ENCODE results near the gene SNX1. TPM values are rescaled to one million over a fixed set of nuclear protein-coding genes. Genes with fewer than 3 reads are reported as not detected.

The SNX1 gene
- polyA plus RNA-seq, 1 donor, result 93.6 TPM

DNA sequence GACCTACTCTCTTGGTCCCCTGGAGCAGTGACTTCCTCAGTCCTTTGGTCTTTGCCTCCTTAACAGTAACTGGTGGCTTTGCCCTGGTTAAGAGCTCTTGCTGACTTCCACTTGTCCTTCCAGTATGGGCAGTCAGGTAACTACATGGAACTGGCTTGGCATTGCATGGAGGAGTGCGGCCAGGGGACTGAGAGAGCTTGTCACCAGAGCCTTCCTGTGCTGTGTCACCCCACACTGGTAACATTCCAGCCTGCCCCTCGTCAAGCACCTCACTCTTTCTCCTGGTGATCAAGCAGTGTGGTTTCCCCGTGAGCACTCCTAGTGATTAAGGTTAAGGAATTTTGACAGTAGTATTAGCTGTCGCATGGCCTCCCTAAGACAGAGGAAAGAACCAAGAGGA is 36.4 kb downstream of the SNX1 start:
- H3K36me3 ChIP-seq (ENCODE audit: control insufficient read depth, insufficient read depth, low read length), result peaks cover 87% of the 10 kb centered on the region
- no CpG with 5 or more reads among the region's 4 CpGs for WGBS (ENCODE audit: insufficient coverage, low lambda C conversion rate)
- H3K27me3 ChIP-seq (ENCODE audit: control insufficient read depth, insufficient read depth, low read length), result no peaks in the 10 kb centered on the region
- H3K4me3 ChIP-seq (ENCODE audit: low read length), result no peak overlapping the region
- DNase-seq, result no peak
- H3K4me1 ChIP-seq (ENCODE audit: control insufficient read depth, insufficient read depth, low read length), result no peaks in the 10 kb centered on the region
- no peak overlapping the region for H3K27ac ChIP-seq (ENCODE audit: low read length)
- H3K9me3 ChIP-seq (ENCODE audit: control insufficient read depth, low read depth, low read length), result no peaks in the 10 kb centered on the region

DNA sequence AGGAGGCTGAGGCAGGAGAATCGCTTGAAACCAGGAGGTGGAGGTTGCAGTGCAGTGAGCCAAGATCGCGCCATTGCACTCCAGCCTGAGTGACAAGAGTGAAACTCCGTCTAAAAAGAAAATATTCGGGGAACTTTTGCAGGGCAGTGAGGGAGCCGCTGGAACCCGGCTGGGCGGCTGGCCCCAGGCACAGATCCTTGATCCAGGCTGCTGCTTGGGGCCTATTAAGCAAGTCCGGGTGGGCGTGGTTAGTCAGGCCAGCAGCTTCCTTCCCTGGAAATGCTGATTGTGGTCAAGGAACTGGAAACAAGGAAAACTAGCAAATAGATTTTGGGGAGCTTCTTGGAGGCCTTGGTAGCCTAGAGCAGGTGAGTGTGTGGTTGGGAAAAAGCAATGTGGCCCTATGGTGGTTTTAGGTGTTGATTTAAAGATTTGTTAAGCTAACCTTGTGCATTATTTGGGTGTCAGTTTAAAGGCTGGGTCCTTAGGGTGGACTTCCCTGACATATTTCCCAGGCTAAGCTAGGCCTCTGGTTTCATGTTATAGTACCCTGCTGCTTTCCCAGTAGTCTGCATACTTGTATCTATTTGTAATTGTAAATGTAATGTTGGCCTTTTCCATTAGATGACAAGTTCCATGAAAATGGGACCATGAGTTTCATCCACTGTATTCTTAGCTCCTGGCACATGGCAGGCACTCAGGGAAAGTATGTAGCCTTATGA is 38.0 kb downstream of the SNX1 start:
- Histone ChIP-seq H3K36me3 (ENCODE audit: control insufficient read depth, insufficient read depth, low read length) (peaks cover 90% of the 10 kb centered on the region), H3K4me3 (ENCODE audit: low read length) (no peak overlapping the region), H3K9me3 (ENCODE audit: control insufficient read depth, low read depth, low read length) (no peaks in the 10 kb centered on the region), H3K27ac (ENCODE audit: low read length) (no peak overlapping the region), H3K27me3 (ENCODE audit: control insufficient read depth, insufficient read depth, low read length) (no peaks in the 10 kb centered on the region), H3K4me1 (ENCODE audit: control insufficient read depth, insufficient read depth, low read length) (no peaks in the 10 kb centered on the region)
- no peak for DNase-seq
- no CpG with 5 or more reads among the region's 10 CpGs for WGBS (ENCODE audit: insufficient coverage, low lambda C conversion rate)

DNA sequence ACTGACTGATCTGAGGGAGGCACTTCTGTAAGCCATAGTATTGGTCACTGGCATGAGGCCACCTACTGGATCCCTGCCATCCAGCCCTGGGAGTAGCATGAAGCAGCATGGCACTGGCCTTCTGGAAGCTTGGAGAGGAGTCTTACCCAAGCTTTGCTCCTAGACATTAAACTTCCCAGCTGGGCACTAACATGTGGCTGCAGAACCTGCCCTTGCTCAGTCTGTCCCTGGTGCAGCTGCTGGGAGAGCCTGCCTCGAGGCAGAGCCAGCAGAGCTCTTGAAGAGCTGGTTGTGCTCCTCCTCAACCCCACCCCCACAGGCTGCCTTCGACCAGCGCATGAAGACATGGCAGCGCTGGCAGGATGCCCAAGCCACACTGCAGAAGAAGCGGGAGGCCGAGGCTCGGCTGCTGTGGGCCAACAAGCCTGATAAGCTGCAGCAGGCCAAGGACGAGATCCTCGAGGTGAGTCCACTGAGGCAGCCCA is 38.6 kb downstream of the SNX1 start:
- Histone ChIP-seq H3K27me3 (ENCODE audit: control insufficient read depth, insufficient read depth, low read length) (no peaks in the 10 kb centered on the region), H3K27ac (ENCODE audit: low read length) (no peak overlapping the region), H3K4me3 (ENCODE audit: low read length) (no peak overlapping the region), H3K36me3 (ENCODE audit: control insufficient read depth, insufficient read depth, low read length) (peaks cover 86% of the 10 kb centered on the region), H3K4me1 (ENCODE audit: control insufficient read depth, insufficient read depth, low read length) (no peaks in the 10 kb centered on the region), H3K9me3 (ENCODE audit: control insufficient read depth, low read depth, low read length) (no peaks in the 10 kb centered on the region)
- no peak for DNase-seq
- no CpG with 5 or more reads among the region's 9 CpGs for WGBS (ENCODE audit: insufficient coverage, low lambda C conversion rate)

DNA sequence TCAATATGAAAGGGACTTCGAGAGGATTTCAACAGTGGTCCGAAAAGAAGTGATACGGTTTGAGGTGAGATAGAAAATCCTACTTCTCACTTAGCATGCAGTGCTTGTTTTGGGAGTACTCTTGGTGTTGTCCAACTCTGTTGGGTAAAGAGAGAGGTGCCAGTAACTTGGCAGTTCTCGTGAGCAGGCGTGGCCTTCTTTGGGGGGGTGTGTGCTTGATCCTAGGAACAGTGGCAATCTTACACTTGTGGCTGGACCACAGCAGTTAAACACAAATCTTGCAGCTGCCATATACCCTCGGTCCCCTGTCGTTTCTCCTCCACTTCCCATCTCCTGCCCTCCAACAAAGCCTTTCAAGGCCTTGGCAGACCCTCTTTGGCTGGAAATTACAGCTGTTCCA is 40.6 kb downstream of the SNX1 start:
- no peak overlapping the region for H3K27ac ChIP-seq (ENCODE audit: low read length)
- H3K36me3 ChIP-seq (ENCODE audit: control insufficient read depth, insufficient read depth, low read length), result peaks cover 74% of the 10 kb centered on the region
- no peaks in the 10 kb centered on the region for H3K27me3 ChIP-seq (ENCODE audit: control insufficient read depth, insufficient read depth, low read length)
- H3K4me1 ChIP-seq (ENCODE audit: control insufficient read depth, insufficient read depth, low read length), result no peaks in the 10 kb centered on the region
- no CpG with 5 or more reads among the region's 7 CpGs for WGBS (ENCODE audit: insufficient coverage, low lambda C conversion rate)
- H3K9me3 ChIP-seq (ENCODE audit: control insufficient read depth, low read depth, low read length), result no peaks in the 10 kb centered on the region
- no peak overlapping the region for H3K4me3 ChIP-seq (ENCODE audit: low read length)
- no peak for DNase-seq

DNA sequence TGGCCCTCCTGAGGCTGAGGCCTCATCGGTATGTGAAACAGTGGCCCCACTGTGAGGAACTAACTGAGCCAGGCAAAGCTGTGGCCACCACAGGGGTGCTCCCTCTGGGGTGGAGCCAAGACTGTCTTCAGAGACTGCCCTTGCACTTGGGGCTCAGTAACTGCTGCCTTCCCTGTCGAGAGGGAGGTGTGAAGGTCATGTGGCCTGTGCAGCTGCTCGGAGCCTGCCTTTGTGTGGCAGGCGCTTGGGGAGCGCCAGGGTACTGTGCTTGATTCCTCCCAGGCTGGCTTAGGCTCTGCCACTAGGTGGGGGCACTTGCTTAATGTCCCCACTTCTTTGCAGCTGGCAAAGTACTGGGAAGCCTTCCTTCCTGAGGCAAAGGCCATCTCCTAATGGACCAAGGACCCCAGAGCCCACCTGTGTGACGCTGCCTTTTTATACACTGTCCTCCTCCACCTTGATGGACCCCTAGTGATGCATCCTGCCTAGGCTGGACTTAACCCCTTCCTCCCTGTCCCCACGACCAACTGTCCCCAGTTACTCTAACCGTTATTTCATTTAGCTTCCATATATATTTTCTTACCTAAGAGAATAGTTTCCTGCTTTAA is 41.5 kb downstream of the SNX1 start:
- no peak for DNase-seq
- H3K27ac ChIP-seq (ENCODE audit: low read length), result no peak overlapping the region
- H3K4me1 ChIP-seq (ENCODE audit: control insufficient read depth, insufficient read depth, low read length), result no peaks in the 10 kb centered on the region
- H3K9me3 ChIP-seq (ENCODE audit: control insufficient read depth, low read depth, low read length), result no peaks in the 10 kb centered on the region
- H3K36me3 ChIP-seq (ENCODE audit: control insufficient read depth, insufficient read depth, low read length), result peaks cover 74% of the 10 kb centered on the region
- no CpG with 5 or more reads among the region's 8 CpGs for WGBS (ENCODE audit: insufficient coverage, low lambda C conversion rate)
- no peaks in the 10 kb centered on the region for H3K27me3 ChIP-seq (ENCODE audit: control insufficient read depth, insufficient read depth, low read length)
- H3K4me3 ChIP-seq (ENCODE audit: low read length), result no peak overlapping the region

DNA sequence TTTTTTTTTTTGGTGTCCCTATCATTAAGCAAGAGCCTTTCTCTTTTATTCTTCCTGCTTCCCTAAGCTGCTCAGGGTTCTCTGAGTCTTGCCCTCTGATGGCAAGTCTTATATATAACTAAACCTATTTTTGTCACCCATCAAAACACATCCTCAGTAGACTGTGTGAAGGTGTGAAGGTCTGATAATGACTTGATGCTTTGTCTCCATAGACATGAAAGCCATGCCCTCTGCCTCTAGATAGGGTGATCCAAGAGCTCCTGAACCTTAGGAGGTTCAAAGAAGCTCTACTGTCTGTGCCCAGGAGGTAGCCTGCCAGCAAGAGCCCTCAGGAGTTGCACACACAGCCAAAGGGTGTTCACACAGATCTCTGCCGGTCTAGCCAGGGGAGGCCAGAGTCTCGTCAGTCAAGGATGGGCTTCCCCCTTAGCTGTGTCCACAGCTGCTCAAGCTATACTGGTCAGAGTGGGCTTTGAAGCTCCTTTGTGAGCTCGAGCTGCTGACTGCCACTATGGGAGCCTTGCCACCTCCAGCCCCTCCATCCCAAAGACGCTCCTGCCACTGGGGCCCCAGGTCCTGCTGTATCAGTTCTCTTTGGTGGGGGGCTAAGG is 42.7 kb downstream of the SNX1 start:
- Histone ChIP-seq H3K36me3 (ENCODE audit: control insufficient read depth, insufficient read depth, low read length) (peaks cover 76% of the 10 kb centered on the region), H3K27ac (ENCODE audit: low read length) (no peak overlapping the region), H3K27me3 (ENCODE audit: control insufficient read depth, insufficient read depth, low read length) (no peaks in the 10 kb centered on the region), H3K4me1 (ENCODE audit: control insufficient read depth, insufficient read depth, low read length) (no peaks in the 10 kb centered on the region), H3K9me3 (ENCODE audit: control insufficient read depth, low read depth, low read length) (no peaks in the 10 kb centered on the region), H3K4me3 (ENCODE audit: low read length) (no peak overlapping the region)
- no CpG with 5 or more reads among the region's 4 CpGs for WGBS (ENCODE audit: insufficient coverage, low lambda C conversion rate)
- DNase-seq, result no peak

DNA sequence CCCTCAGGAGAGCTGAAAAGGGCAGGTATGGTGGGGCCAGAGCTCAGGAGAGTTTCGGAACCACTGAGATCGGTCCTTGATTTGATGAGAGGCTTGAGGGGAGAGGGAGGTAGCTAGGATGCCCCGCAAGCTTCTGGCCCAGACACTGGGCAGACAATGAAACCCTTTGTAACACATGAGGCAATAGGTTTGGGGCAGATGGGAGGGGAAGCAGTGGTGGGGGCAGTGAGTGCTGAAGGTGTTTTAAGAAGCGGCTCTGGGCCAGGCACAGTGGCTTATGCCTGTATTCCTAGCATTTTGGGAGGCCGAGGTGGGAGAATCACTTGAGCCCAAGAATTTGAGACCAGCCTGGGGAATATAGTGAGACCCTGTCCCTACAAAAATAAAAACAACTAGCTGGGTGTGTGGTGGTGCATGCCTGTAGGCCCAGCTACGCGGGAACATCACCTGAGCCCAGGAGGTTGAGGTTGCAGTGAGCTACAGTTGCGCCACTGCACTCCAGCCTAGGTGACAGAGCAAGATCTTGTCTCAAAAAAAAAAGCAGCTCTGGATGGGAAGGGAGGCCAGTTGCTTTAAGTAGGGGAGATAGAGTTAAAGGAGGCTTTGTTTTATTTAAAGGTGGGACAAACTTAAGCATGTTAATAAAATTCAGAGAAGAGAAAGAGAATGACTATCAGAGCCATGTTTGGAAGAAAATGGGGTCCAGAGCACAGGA is 46.2 kb downstream of the SNX1 start:
- DNase-seq, result no peak
- WGBS (ENCODE audit: insufficient coverage, low lambda C conversion rate), result no CpG with 5 or more reads among the region's 8 CpGs
- Histone ChIP-seq H3K4me3 (ENCODE audit: low read length) (no peak overlapping the region), H3K4me1 (ENCODE audit: control insufficient read depth, insufficient read depth, low read length) (no peaks in the 10 kb centered on the region), H3K27ac (ENCODE audit: low read length) (no peak overlapping the region), H3K36me3 (ENCODE audit: control insufficient read depth, insufficient read depth, low read length) (peaks cover 65% of the 10 kb centered on the region), H3K27me3 (ENCODE audit: control insufficient read depth, insufficient read depth, low read length) (no peaks in the 10 kb centered on the region), H3K9me3 (ENCODE audit: control insufficient read depth, low read depth, low read length) (no peaks in the 10 kb centered on the region)

DNA sequence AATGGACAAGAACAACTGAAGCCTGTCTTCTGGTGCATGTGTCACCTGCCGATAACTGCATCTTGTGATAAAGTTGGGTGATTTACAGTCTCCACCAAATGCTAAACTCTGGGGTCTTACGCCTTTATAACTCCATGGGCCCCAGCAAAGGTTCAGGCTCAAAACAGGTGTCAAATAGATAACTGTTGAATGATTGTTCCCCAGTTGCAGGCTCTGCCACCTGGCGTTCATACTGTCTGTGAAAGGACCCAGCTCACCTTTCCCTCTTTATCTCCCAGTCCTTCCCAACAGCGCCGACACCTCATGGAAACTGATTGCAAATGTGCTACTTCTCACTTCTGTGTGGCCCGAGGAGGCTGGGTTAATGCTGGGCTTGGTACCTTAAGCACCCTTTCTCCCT is 47.5 kb downstream of the SNX1 start:
- Histone ChIP-seq H3K4me1 (ENCODE audit: control insufficient read depth, insufficient read depth, low read length) (peaks cover 2% of the 10 kb centered on the region), H3K27ac (ENCODE audit: low read length) (no peak overlapping the region), H3K9me3 (ENCODE audit: control insufficient read depth, low read depth, low read length) (no peaks in the 10 kb centered on the region), H3K27me3 (ENCODE audit: control insufficient read depth, insufficient read depth, low read length) (no peaks in the 10 kb centered on the region), H3K4me3 (ENCODE audit: low read length) (no peak overlapping the region), H3K36me3 (ENCODE audit: control insufficient read depth, insufficient read depth, low read length) (peaks cover 52% of the 10 kb centered on the region)
- no peak for DNase-seq
- no CpG with 5 or more reads among the region's 6 CpGs for WGBS (ENCODE audit: insufficient coverage, low lambda C conversion rate)

DNA sequence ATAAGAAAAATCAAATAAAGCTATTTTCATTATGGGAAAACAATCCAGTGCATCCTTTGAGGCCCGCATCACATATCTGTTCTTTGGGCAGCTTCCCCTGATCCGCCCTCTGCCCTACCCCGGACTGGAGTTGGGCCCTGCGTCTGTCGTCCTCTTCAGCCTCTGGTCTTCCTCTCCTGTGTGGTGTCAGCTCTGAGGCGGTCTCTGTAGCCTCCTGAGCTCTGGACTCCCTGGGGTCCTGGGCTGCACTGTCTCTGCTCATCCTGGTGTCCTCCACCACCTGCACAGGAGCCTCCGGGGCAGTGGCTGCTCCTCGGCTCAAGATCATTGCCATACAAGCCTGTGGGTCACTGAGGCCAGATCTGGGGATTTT is 48.4 kb downstream of the SNX1 start:
- Histone ChIP-seq H3K27me3 (ENCODE audit: control insufficient read depth, insufficient read depth, low read length) (no peaks in the 10 kb centered on the region), H3K27ac (ENCODE audit: low read length) (no peak overlapping the region), H3K36me3 (ENCODE audit: control insufficient read depth, insufficient read depth, low read length) (peaks cover 46% of the 10 kb centered on the region), H3K9me3 (ENCODE audit: control insufficient read depth, low read depth, low read length) (no peaks in the 10 kb centered on the region), H3K4me1 (ENCODE audit: control insufficient read depth, insufficient read depth, low read length) (peaks cover 2% of the 10 kb centered on the region), H3K4me3 (ENCODE audit: low read length) (no peak overlapping the region)
- no peak for DNase-seq
- WGBS (ENCODE audit: insufficient coverage, low lambda C conversion rate), result no CpG with 5 or more reads among the region's 8 CpGs

DNA sequence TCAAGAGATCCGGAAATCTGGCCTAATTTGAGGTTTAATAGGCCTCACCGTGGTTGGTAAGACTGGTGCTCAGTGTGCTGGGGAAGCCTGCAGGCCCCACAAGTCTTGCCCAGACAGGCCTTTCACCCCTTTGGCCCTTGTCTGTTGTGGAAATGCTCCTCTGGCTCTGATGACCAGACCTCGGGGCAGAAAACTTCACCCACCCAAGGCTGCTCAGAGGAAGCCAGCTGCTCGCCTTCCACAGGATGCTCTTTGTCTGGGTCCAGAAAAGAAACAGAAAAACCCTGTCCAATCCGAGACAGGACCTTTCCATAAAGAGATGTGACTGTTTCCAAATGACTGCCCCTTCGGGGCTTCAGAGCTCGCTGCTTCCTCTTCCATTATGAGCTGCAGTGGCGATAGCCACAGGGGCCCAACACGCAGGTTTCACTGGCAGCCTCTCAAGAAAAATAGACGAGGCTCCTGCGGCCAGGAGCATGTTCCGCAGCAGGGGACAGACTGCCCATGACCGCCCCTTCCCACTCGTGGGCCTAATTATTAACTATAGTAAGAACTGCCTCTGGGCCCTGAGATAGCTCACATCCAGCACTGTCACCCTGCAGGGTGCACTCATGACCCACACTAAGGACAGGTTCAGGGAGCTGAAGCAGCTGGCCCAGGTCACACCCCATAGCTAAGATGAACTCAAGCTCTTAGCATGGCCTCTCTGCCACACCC is 48.9 kb downstream of the SNX1 start:
- WGBS (ENCODE audit: insufficient coverage, low lambda C conversion rate), result no CpG with 5 or more reads among the region's 14 CpGs
- Histone ChIP-seq H3K27ac (ENCODE audit: low read length) (no peak overlapping the region), H3K36me3 (ENCODE audit: control insufficient read depth, insufficient read depth, low read length) (peaks cover 46% of the 10 kb centered on the region)

More for the DNA sequence above, 48.9 kb downstream of the SNX1 start:
- Histone ChIP-seq H3K9me3 (ENCODE audit: control insufficient read depth, low read depth, low read length) (no peaks in the 10 kb centered on the region), H3K4me1 (ENCODE audit: control insufficient read depth, insufficient read depth, low read length) (peaks cover 2% of the 10 kb centered on the region), H3K27me3 (ENCODE audit: control insufficient read depth, insufficient read depth, low read length) (no peaks in the 10 kb centered on the region), H3K4me3 (ENCODE audit: low read length) (no peak overlapping the region)
- DNase-seq, result no peak
